GM19193 (cell line): ENCODE measurements around the gene MAML3.

Experiments
- POLR2A ChIP-seq: IDR thresholded peaks from 4 replicates; pipeline ENCODE4 v1.6.1; 2011; ENCODE audit not compliant: insufficient read depth, insufficient read length; ENCODE audit errors: extremely low read depth

The MAML3 gene

GRCh38 chr4:139668658-139669201, 485.3 kb downstream of the MAML3 start:
- TF ChIP-seq POLR2A: no peak

DNA sequence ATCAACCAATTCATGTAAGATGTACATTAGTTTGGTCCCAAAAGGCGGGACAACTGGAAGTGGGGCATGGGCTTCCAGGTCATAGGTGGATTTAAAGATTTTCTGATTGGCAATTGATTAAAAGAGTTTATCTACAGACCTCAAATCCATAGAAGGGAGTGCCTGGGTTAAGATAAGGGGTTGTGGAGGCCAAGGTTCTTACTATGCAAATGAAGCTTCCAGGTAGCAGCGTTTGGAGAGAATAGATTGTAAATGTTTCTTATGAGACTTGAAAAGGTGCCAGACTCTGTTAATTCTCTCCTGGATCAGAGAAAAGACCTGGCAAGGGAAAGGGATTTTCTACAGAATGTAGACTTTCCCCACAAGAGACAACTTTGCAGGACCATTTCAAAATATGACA, 485.9 kb downstream of the MAML3 start:
- no peak for TF ChIP-seq POLR2A
